ENCODE data around the gene JAK1. TPM values are rescaled to one million over a fixed set of nuclear protein-coding genes. Genes with fewer than 3 reads are reported as not detected.
A peak's percentile ranks its signal among the peaks of the same experiment; 100 is the strongest.

Gene JAK1
- total RNA-seq, 2 donors from 2014 or later, result 106 to 136 TPM

- Histone ChIP-seq H3K4me3 (no peak overlapping the region), H3K9me3 (no peaks in the 10 kb centered on the region), H3K36me3 (replicated peaks in 1 of 2; ENCODE audit: insufficient read depth in 1 of 2, low read depth in 2 of 2) (no peaks in the 10 kb centered on the region), H3K27ac (peak overlapping the region in 3 of 4 donors; percentile 54 to 77 (median 62)), H3K27me3 (no peaks in the 10 kb centered on the region), H3K4me1 (peaks cover 70% of the 10 kb centered on the region)
- no peak for TF ChIP-seq CTCF (IDR thresholded peaks at IDR 0.05)
- TF ChIP-seq POLR2A (IDR thresholded peaks at IDR 0.05), result no peak
- 73 to 81% methylated on average over 8 of the region's 8 CpGs for WGBS, 2 donors
- intact Hi-C loops (cut with DNase I), result no loop called here
- ATAC-seq, result no peak
- DNase-seq, result no peak
These were observed 69.8 kb downstream of the JAK1 start for GRCh38 chr1:64896551-64896950.

DNA sequence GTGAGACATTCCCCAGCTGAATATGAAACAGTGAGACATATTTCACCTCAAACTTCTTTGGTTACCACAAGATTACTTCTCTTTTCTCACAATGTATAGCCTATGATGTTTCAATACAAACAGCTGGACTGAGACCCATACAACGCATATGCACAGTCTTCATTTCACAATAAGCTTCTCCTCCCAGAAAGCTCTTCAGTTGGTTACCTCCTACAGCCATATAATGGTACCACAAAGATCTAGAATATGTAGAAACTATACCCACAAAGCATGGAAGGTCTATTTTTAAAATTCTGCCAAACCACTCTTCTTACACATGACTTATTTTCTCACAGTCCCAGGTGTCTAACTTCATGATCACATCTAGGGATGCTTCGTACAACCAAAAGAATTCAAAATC lies 70.8 kb downstream of the JAK1 start:
- Histone ChIP-seq H3K27me3 (no peaks in the 10 kb centered on the region), H3K9me3 (no peaks in the 10 kb centered on the region), H3K36me3 (replicated peaks in 1 of 2; ENCODE audit: insufficient read depth in 1 of 2, low read depth in 2 of 2) (no peaks in the 10 kb centered on the region), H3K4me3 (no peak overlapping the region), H3K4me1 (peaks cover 70% of the 10 kb centered on the region), H3K27ac (no peak overlapping the region)
- DNase-seq (no peak), ATAC-seq (no peak)
- intact Hi-C loops (cut with DNase I), result no loop called here
- WGBS, 2 donors, result 83 to 87% methylated on average over 2 of the region's 2 CpGs
- TF ChIP-seq POLR2A (IDR thresholded peaks at IDR 0.05), result no peak
- TF ChIP-seq CTCF (IDR thresholded peaks at IDR 0.05), result no peak

GRCh38 chr1:64894438-64895196 lies 71.7 kb downstream of the JAK1 start:
- peaks cover 79% of the 10 kb centered on the region for H3K4me1 ChIP-seq
- DNase-seq, result peak in 1 of 4 donors; percentile 55

DNA sequence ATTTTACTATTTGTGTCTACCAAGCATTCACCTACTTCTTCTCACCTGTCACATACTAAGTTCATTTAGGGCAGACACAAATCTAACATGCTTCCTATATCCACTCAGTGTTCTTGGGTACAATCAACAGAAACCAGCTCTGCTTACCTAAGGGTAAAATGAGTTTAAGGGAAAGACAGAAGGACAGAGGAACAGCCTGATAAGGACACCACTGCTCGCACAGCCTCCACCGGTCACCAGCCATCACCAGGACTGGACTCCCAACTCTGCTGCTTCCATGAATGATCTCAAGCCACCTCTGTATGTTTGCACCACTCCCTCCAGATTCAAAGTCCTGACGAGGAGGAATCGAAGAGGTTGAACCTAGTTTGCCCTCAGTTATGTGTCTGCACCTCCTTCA lies 72.4 kb downstream of the JAK1 start:
- intact Hi-C loops (cut with DNase I), result no loop called here
- H3K27me3 ChIP-seq, result no peaks in the 10 kb centered on the region
- TF ChIP-seq POLR2A (IDR thresholded peaks at IDR 0.05) (no peak), CTCF (IDR thresholded peaks at IDR 0.05) (no peak)

More at GRCh38 chr1:64894438-64895196, 71.7 kb downstream of the JAK1 start:
- peak overlapping the region in 1 of 4 donors; percentile 6 for H3K27ac ChIP-seq
- TF ChIP-seq CTCF (IDR thresholded peaks at IDR 0.05) (no peak), POLR2A (IDR thresholded peaks at IDR 0.05) (no peak)
- intact Hi-C loops (cut with DNase I), result no loop called here
- WGBS, 2 donors, result 84 to 86% methylated on average over 16 of the region's 16 CpGs
- no peaks in the 10 kb centered on the region for H3K27me3 ChIP-seq
- ATAC-seq, result no peak
- no peak overlapping the region for H3K4me3 ChIP-seq
- H3K36me3 ChIP-seq (replicated peaks in 1 of 2; ENCODE audit: insufficient read depth in 1 of 2, low read depth in 2 of 2), result no peaks in the 10 kb centered on the region
- H3K9me3 ChIP-seq, result no peaks in the 10 kb centered on the region

More for the DNA sequence above, 72.4 kb downstream of the JAK1 start:
- 92 to 95% methylated on average over 4 of the region's 4 CpGs for WGBS, 2 donors
- DNase-seq (no peak), ATAC-seq (no peak)
- peaks cover 75% of the 10 kb centered on the region for H3K4me1 ChIP-seq
- H3K9me3 ChIP-seq, result no peaks in the 10 kb centered on the region
- no peak overlapping the region for H3K4me3 ChIP-seq
- no peaks in the 10 kb centered on the region for H3K36me3 ChIP-seq (replicated peaks in 1 of 2; ENCODE audit: insufficient read depth in 1 of 2, low read depth in 2 of 2)
- peak overlapping the region in 1 of 4 donors; percentile 6 for H3K27ac ChIP-seq
